ENCODE results near the gene KIF17.
"Not testable (repeated sequence)": the region's sequence is repeated elsewhere in the genome, so short reads cannot be mapped to it uniquely, and the experiment has no call there.

The KIF17 gene

GRCh38 chr1:20720631-20721091 lies 2.9 kb upstream of the KIF17 start:
- ATAC-seq (ENCODE audit: low read depth): no peak
- no peak for TF ChIP-seq CTCF (IDR thresholded peaks at IDR 0.05; ENCODE audit: poor library complexity, severe bottlenecking)
- Histone ChIP-seq H3K27ac (ENCODE audit: poor library complexity, severe bottlenecking) (no peak overlapping the region), H3K36me3 (ENCODE audit: low read depth) (no peaks in the 10 kb centered on the region), H3K9me3 (ENCODE audit: severe bottlenecking) (no peaks in the 10 kb centered on the region), H3K4me3 (ENCODE audit: severe bottlenecking) (no peak overlapping the region), H3K27me3 (ENCODE audit: insufficient read depth, poor library complexity, severe bottlenecking) (no peaks in the 10 kb centered on the region), H3K4me1 (ENCODE audit: insufficient read depth, poor library complexity, severe bottlenecking) (no peaks in the 10 kb centered on the region)
- no peak for DNase-seq (ENCODE audit: low spot score)

GRCh38 chr1:20719871-20720620 lies 2.2 kb upstream of the KIF17 start:
- TF ChIP-seq CTCF (IDR thresholded peaks at IDR 0.05; ENCODE audit: poor library complexity, severe bottlenecking): no peak
- Histone ChIP-seq H3K4me3 (ENCODE audit: severe bottlenecking) (no peak overlapping the region), H3K9me3 (ENCODE audit: severe bottlenecking) (no peaks in the 10 kb centered on the region), H3K4me1 (ENCODE audit: insufficient read depth, poor library complexity, severe bottlenecking) (no peaks in the 10 kb centered on the region), H3K36me3 (ENCODE audit: low read depth) (no peaks in the 10 kb centered on the region), H3K27ac (ENCODE audit: poor library complexity, severe bottlenecking) (no peak overlapping the region), H3K27me3 (ENCODE audit: insufficient read depth, poor library complexity, severe bottlenecking) (no peaks in the 10 kb centered on the region)
- no peak for ATAC-seq (ENCODE audit: low read depth)
- DNase-seq (ENCODE audit: low spot score): no peak

DNA sequence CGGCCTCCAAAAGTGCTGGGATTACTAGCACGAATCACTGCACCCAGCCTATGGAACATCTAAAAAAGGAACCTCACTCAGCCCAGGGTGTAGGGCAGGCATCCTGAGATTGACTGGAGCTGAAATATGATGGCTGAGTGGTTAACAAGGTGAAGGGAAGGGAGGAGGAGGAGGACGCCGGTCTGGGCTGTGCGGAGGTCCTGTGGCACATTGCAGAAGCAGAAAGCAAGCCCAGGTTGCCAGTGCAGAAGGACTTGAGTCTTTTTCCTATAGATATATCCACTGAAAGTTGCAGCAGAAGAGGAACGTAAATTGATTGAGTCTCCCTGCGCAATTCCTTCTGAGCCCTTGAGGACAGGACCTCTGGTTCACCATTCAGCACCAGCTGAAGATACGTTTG lies 1.5 kb upstream of the KIF17 start:
- no peaks in the 10 kb centered on the region for H3K4me1 ChIP-seq (ENCODE audit: insufficient read depth, poor library complexity, severe bottlenecking)
- no peaks in the 10 kb centered on the region for H3K27me3 ChIP-seq (ENCODE audit: insufficient read depth, poor library complexity, severe bottlenecking)
- no peak overlapping the region for H3K4me3 ChIP-seq (ENCODE audit: severe bottlenecking)
- ATAC-seq (ENCODE audit: low read depth): no peak
- no peaks in the 10 kb centered on the region for H3K36me3 ChIP-seq (ENCODE audit: low read depth)
- no peak overlapping the region for H3K27ac ChIP-seq (ENCODE audit: poor library complexity, severe bottlenecking)
- no peak for TF ChIP-seq CTCF (IDR thresholded peaks at IDR 0.05; ENCODE audit: poor library complexity, severe bottlenecking)
- no peak for DNase-seq (ENCODE audit: low spot score)
- H3K9me3 ChIP-seq (ENCODE audit: severe bottlenecking): no peaks in the 10 kb centered on the region

GRCh38 chr1:20718343-20718882 lies 606 bp upstream of the KIF17 start:
- H3K9me3 ChIP-seq (ENCODE audit: severe bottlenecking); H3K4me1 ChIP-seq (ENCODE audit: insufficient read depth, poor library complexity, severe bottlenecking); H3K27me3 ChIP-seq (ENCODE audit: insufficient read depth, poor library complexity, severe bottlenecking); H3K27ac ChIP-seq (ENCODE audit: poor library complexity, severe bottlenecking); DNase-seq (ENCODE audit: low spot score); H3K36me3 ChIP-seq (ENCODE audit: low read depth); ATAC-seq (ENCODE audit: low read depth): not testable (repeated sequence)
- H3K4me3 ChIP-seq (ENCODE audit: severe bottlenecking): peak overlapping the region; percentile 33

GRCh38 chr1:20716232-20716631 lies 1.6 kb downstream of the KIF17 start:
- Histone ChIP-seq H3K9me3 (ENCODE audit: severe bottlenecking) (no peaks in the 10 kb centered on the region), H3K36me3 (ENCODE audit: low read depth) (no peaks in the 10 kb centered on the region), H3K27ac (ENCODE audit: poor library complexity, severe bottlenecking) (no peak overlapping the region), H3K27me3 (ENCODE audit: insufficient read depth, poor library complexity, severe bottlenecking) (no peaks in the 10 kb centered on the region), H3K4me3 (ENCODE audit: severe bottlenecking) (no peak overlapping the region), H3K4me1 (ENCODE audit: insufficient read depth, poor library complexity, severe bottlenecking) (no peaks in the 10 kb centered on the region)
- TF ChIP-seq CTCF (IDR thresholded peaks at IDR 0.05; ENCODE audit: poor library complexity, severe bottlenecking): no peak
- DNase-seq (ENCODE audit: low spot score) (no peak), ATAC-seq (ENCODE audit: low read depth) (no peak)
